Nephron (organoid): ENCODE data around the gene HSD17B12.

Experiments
- H3K27ac Mint-ChIP-seq, 3 experiments: 2 replicates each; pipeline ENCODE4 v1.8.0; 2020; ENCODE audit warnings: mixed read lengths in 3 of 3, mild to moderate bottlenecking in 2 of 3, moderate library complexity in 1 of 3
- H3K27me3 Mint-ChIP-seq: 2 replicates; pipeline ENCODE4 v1.8.0; 2021; ENCODE audit warnings: low read depth, mild to moderate bottlenecking, moderate library complexity, mixed read lengths
- H3K36me3 Mint-ChIP-seq: 2 replicates; pipeline ENCODE4 v1.8.0; 2020; ENCODE audit warnings: low read depth, mixed read lengths
- H3K4me1 Mint-ChIP-seq: 2 replicates; pipeline ENCODE4 v1.8.0; 2020; ENCODE audit warnings: mixed read lengths
- H3K4me3 Mint-ChIP-seq, 3 experiments: 2 replicates each; pipeline ENCODE4 v1.8.0; 2020; ENCODE audit warnings: mild to moderate bottlenecking in 3 of 3, mixed read lengths in 3 of 3, moderate library complexity in 2 of 3
- H3K9me3 Mint-ChIP-seq: 2 replicates; pipeline ENCODE4 v1.8.0; 2020; ENCODE audit warnings: mixed read lengths
- TF ChIP-seq, protein P1 (sequence below), 3 experiments: fragments of 200-600 bp; sonication (generic); IDR thresholded peaks; one replicate each; pipeline ENCODE4 v1.5.0; 2021; ENCODE audit warnings: antibody characterized with exemption in 3 of 3; ENCODE audit not compliant: unreplicated experiment in 3 of 3

HSD17B12 gene

DNA sequence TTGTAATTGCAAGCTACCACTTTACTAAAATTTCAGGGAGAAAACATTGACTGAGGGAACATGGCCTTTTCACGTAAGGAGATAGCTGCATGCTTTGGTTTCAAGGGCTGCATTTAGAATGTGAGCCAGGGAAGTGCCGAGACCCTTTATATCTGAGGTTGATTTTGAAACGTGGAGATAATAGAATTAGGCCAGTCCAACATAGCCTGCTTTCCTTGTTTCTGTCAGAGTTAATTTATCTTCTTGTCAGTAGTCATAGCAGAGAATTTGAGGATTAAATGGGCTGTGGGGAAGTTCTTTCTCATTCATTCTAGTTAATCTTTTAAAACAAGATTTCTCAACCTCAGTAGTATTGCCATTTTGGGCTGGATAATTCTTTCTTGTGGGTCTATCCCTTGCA lies 212.3 kb downstream of the HSD17B12 start:
- Mint-ChIP-seq H3K27me3 (no peaks in the 10 kb centered on the region), H3K4me3 (no peak overlapping the region), H3K9me3 (no peaks in the 10 kb centered on the region), H3K4me1 (peaks cover 19% of the 10 kb centered on the region), H3K27ac (peak overlapping the region in 2 of 3 experiments; percentile 34 to 96), H3K36me3 (peaks cover 74% of the 10 kb centered on the region)
- TF ChIP-seq, protein P1, sequence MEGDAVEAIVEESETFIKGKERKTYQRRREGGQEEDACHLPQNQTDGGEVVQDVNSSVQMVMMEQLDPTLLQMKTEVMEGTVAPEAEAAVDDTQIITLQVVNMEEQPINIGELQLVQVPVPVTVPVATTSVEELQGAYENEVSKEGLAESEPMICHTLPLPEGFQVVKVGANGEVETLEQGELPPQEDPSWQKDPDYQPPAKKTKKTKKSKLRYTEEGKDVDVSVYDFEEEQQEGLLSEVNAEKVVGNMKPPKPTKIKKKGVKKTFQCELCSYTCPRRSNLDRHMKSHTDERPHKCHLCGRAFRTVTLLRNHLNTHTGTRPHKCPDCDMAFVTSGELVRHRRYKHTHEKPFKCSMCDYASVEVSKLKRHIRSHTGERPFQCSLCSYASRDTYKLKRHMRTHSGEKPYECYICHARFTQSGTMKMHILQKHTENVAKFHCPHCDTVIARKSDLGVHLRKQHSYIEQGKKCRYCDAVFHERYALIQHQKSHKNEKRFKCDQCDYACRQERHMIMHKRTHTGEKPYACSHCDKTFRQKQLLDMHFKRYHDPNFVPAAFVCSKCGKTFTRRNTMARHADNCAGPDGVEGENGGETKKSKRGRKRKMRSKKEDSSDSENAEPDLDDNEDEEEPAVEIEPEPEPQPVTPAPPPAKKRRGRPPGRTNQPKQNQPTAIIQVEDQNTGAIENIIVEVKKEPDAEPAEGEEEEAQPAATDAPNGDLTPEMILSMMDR (IDR thresholded peaks at IDR 0.05; ENCODE audit: unreplicated experiment in 3 of 3), result no peak

DNA sequence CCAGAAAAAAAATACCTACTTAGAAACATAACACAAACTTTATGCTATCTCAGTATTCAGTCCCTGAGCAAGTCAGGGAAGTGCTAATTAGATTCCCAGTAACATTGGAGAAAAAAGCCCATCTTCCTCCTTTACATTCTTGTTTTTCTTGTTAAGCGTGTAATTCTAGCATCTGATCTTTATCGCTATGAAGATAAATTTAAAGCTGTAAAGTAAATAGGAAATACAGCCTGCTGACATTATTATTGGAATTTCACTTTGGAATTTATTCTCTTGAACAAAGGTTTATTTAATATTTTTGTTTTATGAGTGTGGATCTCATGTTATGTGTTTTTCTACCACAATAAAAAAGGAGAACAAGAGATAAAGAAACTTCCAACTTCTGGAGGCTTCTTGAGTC lies 214.0 kb downstream of the HSD17B12 start:
- peak overlapping the region in 1 of 3 experiments; percentile 39 for H3K27ac Mint-ChIP-seq
- H3K4me3 Mint-ChIP-seq, result no peak overlapping the region
- no peaks in the 10 kb centered on the region for H3K9me3 Mint-ChIP-seq
- H3K27me3 Mint-ChIP-seq, result no peaks in the 10 kb centered on the region
- TF ChIP-seq, protein P1 (IDR thresholded peaks at IDR 0.05; ENCODE audit: unreplicated experiment in 3 of 3), result no peak
- peaks cover 83% of the 10 kb centered on the region for H3K36me3 Mint-ChIP-seq
- peaks cover 19% of the 10 kb centered on the region for H3K4me1 Mint-ChIP-seq

DNA sequence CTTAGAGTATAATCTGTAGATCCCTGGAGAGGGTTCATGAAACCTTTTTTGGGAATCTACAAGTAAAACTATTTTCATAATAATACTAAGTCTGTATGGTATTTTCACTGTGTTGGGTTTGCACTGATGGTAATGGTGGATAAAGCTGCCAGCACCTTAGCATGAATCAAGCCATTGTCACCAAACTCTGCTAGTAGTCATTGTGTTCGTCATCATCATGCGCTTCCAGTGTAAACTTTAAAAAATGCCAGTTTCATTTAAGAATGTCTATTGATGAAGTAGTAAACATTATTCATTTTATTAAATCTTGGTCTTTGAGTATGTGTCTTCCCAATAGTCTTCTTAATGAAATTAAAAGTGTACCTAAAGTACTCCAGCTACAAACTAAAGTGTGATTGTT lies 215.1 kb downstream of the HSD17B12 start:
- TF ChIP-seq, protein P1 (IDR thresholded peaks at IDR 0.05; ENCODE audit: unreplicated experiment in 3 of 3), result no peak
- H3K27ac Mint-ChIP-seq, result no peak overlapping the region
- peaks cover 80% of the 10 kb centered on the region for H3K36me3 Mint-ChIP-seq
- no peak overlapping the region for H3K4me3 Mint-ChIP-seq
- H3K27me3 Mint-ChIP-seq, result no peaks in the 10 kb centered on the region
- no peaks in the 10 kb centered on the region for H3K9me3 Mint-ChIP-seq
- H3K4me1 Mint-ChIP-seq, result peaks cover 19% of the 10 kb centered on the region

DNA sequence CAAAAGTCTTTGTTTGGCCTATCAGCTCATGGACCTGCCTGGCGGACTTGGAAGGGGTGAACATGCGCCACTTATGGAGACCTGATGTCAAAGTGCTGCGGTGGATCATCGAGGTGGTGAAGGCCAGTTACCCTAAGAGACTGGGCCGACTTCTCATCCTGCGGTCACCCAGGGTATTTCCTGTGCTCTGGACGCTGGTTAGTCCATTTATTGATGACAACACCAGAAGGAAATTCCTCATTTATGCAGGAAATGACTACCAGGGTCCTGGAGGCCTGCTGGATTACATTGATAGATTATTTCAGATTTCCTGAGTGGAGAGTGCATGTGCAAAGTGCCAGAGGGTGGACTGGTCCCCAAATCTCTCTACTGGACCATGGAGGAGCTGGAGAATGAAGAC lies 218.0 kb downstream of the HSD17B12 start:
- Mint-ChIP-seq H3K4me1 (peaks cover 10% of the 10 kb centered on the region), H3K4me3 (no peak overlapping the region), H3K27me3 (no peaks in the 10 kb centered on the region), H3K9me3 (no peaks in the 10 kb centered on the region), H3K27ac (no peak overlapping the region), H3K36me3 (peaks cover 84% of the 10 kb centered on the region)
- TF ChIP-seq, protein P1 (IDR thresholded peaks at IDR 0.05; ENCODE audit: unreplicated experiment in 3 of 3), result no peak

DNA sequence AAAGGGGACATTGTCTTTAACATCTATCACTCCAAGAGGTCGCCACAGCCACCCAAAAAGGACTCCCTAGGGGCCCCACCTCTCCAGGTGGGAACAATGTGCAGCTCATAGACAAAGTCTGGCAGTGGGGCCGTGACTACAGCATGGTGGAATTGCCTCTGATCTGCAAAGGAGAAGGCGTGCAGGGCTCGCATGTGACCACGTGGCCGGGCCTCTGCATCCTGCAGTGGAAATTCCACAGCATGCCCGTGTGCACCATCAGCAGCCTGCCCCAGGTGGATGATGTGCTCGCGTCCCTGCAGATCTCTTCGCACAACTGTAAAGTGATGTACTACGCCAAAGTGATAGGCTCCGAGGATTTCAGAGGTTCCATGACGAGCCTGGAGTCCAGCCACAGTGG lies 218.6 kb downstream of the HSD17B12 start:
- Mint-ChIP-seq H3K36me3 (peaks cover 84% of the 10 kb centered on the region), H3K4me3 (no peak overlapping the region), H3K4me1 (peaks cover 9% of the 10 kb centered on the region), H3K9me3 (no peaks in the 10 kb centered on the region), H3K27me3 (no peaks in the 10 kb centered on the region), H3K27ac (no peak overlapping the region)
- TF ChIP-seq, protein P1 (IDR thresholded peaks at IDR 0.05; ENCODE audit: unreplicated experiment in 3 of 3), result no peak

DNA sequence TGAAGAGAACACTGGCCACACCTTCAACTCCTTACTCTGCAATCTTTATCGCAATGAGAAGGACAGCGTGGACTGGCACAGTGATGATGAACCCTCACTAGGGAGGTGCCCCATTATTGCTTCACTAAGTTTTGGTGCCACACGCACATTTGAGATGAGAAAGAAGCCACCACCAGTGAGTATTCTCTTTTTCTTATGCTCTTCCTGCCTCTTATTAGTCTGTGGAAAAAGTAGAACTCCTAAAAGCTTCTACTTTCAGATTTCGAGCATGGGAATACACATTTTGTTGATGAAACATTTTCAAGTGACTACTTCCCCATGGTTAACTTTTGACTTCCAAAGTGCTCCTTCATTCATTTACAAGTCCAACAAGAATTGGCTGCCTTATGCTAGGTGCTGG lies 221.0 kb downstream of the HSD17B12 start:
- TF ChIP-seq, protein P1 (IDR thresholded peaks at IDR 0.05; ENCODE audit: unreplicated experiment in 3 of 3), result no peak
- no peak overlapping the region for H3K4me3 Mint-ChIP-seq
- peaks cover 21% of the 10 kb centered on the region for H3K4me1 Mint-ChIP-seq
- no peaks in the 10 kb centered on the region for H3K27me3 Mint-ChIP-seq
- peak overlapping the region in 1 of 3 experiments; percentile 70 for H3K27ac Mint-ChIP-seq
- H3K9me3 Mint-ChIP-seq, result no peaks in the 10 kb centered on the region
- peaks cover 69% of the 10 kb centered on the region for H3K36me3 Mint-ChIP-seq
